C4-2B (cell line): ENCODE results near the gene KRT38.

Source experiments
- ZFX ChIP-seq: fragments of 450-650 bp; IDR thresholded peaks from 2 replicates; pipeline ENCODE4 v1.6.1; 2017
- TF ChIP-seq, protein P1 (sequence below): fragments of 450-650 bp; conservative IDR thresholded peaks from 2 replicates; pipeline ENCODE4 v1.5.1; 2017; ENCODE audit warnings: mild to moderate bottlenecking

DNA sequence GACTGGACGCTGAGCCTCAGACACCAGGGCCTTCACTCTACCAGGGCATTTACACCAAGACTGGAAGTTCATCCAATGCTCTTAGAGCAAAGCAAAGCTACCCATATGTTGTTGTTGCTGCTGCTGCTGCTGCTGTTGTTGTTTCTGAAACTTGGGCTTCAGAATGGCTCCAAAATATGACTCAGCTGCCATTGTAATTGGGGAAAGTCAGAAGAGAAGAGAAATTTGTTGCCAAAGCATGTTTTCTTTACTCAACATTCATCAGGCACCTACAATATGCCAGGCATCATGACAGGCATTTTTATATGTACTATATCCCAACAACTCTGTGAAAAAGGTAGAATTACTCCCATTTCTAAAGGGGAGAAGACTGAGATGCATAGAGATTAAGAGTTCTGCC, 14.5 kb upstream of the KRT38 start:
- TF ChIP-seq, protein P1, sequence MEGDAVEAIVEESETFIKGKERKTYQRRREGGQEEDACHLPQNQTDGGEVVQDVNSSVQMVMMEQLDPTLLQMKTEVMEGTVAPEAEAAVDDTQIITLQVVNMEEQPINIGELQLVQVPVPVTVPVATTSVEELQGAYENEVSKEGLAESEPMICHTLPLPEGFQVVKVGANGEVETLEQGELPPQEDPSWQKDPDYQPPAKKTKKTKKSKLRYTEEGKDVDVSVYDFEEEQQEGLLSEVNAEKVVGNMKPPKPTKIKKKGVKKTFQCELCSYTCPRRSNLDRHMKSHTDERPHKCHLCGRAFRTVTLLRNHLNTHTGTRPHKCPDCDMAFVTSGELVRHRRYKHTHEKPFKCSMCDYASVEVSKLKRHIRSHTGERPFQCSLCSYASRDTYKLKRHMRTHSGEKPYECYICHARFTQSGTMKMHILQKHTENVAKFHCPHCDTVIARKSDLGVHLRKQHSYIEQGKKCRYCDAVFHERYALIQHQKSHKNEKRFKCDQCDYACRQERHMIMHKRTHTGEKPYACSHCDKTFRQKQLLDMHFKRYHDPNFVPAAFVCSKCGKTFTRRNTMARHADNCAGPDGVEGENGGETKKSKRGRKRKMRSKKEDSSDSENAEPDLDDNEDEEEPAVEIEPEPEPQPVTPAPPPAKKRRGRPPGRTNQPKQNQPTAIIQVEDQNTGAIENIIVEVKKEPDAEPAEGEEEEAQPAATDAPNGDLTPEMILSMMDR = no peak
- no peak for TF ChIP-seq ZFX
